ENCODE results near the gene TXNRD1. TPM values are rescaled to one million over a fixed set of nuclear protein-coding genes. Genes with fewer than 3 reads are reported as not detected.

TXNRD1 gene
- total RNA-seq, 1 experiment from 2014 or later: 327 TPM

- ChIA-PET RAD21 (ENCODE audit: low non-redundant PET in 1 of 2, low total read pairs in 2 of 2, uncharacterized antibody in 2 of 2, unreplicated experiment in 2 of 2) (no interaction called here), POLR2A (no interaction called here), CTCF (no interaction called here)
- H3K9me3 ChIP-seq (ENCODE audit: control insufficient read depth in 1 of 2, insufficient read depth in 1 of 2, low read depth in 1 of 2, low read length in 2 of 2): no peaks in the 10 kb centered on the region
- ATAC-seq: no peak
- peaks cover 14 to 64% of the 10 kb centered on the region in 2 experiments for H3K36me3 ChIP-seq (ENCODE audit: control insufficient read depth in 1 of 2, insufficient read depth in 2 of 2, low read length in 2 of 2)
- intact Hi-C loops (cut with micrococcal nuclease): no loop called here
- H3K27ac ChIP-seq (ENCODE audit: low read depth, low read length): no peak overlapping the region
- H3K4me2 ChIP-seq (ENCODE audit: low read length): no peak overlapping the region
- BruUV-seq (replicated peaks): no TSS peak
- H4K20me1 ChIP-seq (ENCODE audit: insufficient read depth): peaks cover 57% of the 10 kb centered on the region; the same call in 1 of the 2 replicates
- DNase-seq (ENCODE audit: low read depth, low spot score): no peak
- H3K79me2 ChIP-seq (ENCODE audit: insufficient read depth, low read length): peaks cover 100% of the 10 kb centered on the region
- no peak overlapping the region for H3K9ac ChIP-seq (ENCODE audit: low read length)
- H3K4me3 ChIP-seq (replicated peaks in 1 of 2; ENCODE audit: low read depth in 1 of 2, low read length in 2 of 2): no peak overlapping the region
- peaks cover 0 to 42% of the 10 kb centered on the region in 2 experiments; a peak in 3 of 4 replicates for H3K4me1 ChIP-seq (ENCODE audit: control insufficient read depth in 1 of 2, insufficient read depth in 2 of 2, low read length in 2 of 2)
- no peaks in the 10 kb centered on the region for H3K9me2 ChIP-seq (ENCODE audit: insufficient read depth)
- TF ChIP-seq EZH2phosphoT487 (IDR thresholded peaks at IDR 0.05; ENCODE audit: borderline replicate concordance) (no peak), CTCF (IDR thresholded peaks at IDR 0.05 in 2 of 3, conservative IDR thresholded peaks at IDR 0.05 in 1 of 3; ENCODE audit: borderline replicate concordance in 1 of 3, insufficient read depth in 1 of 3, low read depth in 2 of 3, low read length in 2 of 3) (no peak), ZFX (IDR thresholded peaks at IDR 0.05) (no peak), SRF (IDR thresholded peaks at IDR 0.05; ENCODE audit: low read depth) (no peak), RAD21 (IDR thresholded peaks at IDR 0.05; ENCODE audit: low read depth) (no peak), POLR2A (IDR thresholded peaks at IDR 0.05; ENCODE audit: borderline replicate concordance, extremely low read depth, insufficient read depth, insufficient read length) (no peak), FOSL1 (IDR thresholded peaks at IDR 0.05; ENCODE audit: low read depth) (no peak), ZBTB33 (IDR thresholded peaks at IDR 0.05; ENCODE audit: extremely low read depth, insufficient replicate concordance, low read length) (no peak), REST (IDR thresholded peaks at IDR 0.05; ENCODE audit: low read depth) (no peak), CEBPB (IDR thresholded peaks at IDR 0.05; ENCODE audit: low read depth) (no peak), CBX3 (IDR thresholded peaks at IDR 0.05; ENCODE audit: low read depth) (no peak), ZNF274 (IDR thresholded peaks at IDR 0.05; ENCODE audit: low read depth, low read length) (no peak), ELF1 (IDR thresholded peaks at IDR 0.05; ENCODE audit: borderline replicate concordance, low read depth) (no peak), SP1 (IDR thresholded peaks at IDR 0.05; ENCODE audit: low read depth) (no peak), EGR1 (IDR thresholded peaks at IDR 0.05; ENCODE audit: low read depth) (no peak), SIN3A (IDR thresholded peaks at IDR 0.05; ENCODE audit: low read depth) (no peak), MAX (IDR thresholded peaks at IDR 0.05) (no peak), ATF3 (IDR thresholded peaks at IDR 0.05) (no peak), EZH2 (IDR thresholded peaks at IDR 0.05) (no peak)
- H3K27me3 ChIP-seq (ENCODE audit: insufficient read depth, low read length): no peaks in the 10 kb centered on the region
- no peak overlapping the region for H2AFZ ChIP-seq (ENCODE audit: low read depth, low read length, poor library complexity, severe bottlenecking)
Measured at GRCh38 chr12:104306943-104307654, 91.5 kb downstream of the TXNRD1 start.
